Measurements from ENCODE around the gene CACNA1A.

Gene CACNA1A

DNA sequence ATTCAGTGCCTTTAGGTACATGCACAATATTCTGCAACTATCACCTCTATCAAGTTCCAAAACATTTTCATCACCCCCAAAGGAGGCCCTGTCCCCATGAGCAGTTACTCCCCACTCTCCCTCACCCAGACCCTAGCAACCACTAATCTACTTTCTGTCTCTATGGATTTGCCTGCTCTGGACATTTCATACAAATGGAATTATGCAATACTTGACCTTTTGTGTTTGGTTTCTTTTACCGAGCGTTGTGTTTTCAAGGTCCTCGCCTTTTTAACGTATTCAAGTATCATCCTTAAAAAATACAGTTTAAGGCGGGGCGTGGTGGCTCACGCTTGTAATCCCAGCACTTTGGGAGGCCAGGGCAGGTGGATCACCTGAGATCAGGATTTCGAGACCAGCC, 196.4 kb downstream of the CACNA1A start:
- DNase-seq (ENCODE audit: low read depth), result no peak

DNA sequence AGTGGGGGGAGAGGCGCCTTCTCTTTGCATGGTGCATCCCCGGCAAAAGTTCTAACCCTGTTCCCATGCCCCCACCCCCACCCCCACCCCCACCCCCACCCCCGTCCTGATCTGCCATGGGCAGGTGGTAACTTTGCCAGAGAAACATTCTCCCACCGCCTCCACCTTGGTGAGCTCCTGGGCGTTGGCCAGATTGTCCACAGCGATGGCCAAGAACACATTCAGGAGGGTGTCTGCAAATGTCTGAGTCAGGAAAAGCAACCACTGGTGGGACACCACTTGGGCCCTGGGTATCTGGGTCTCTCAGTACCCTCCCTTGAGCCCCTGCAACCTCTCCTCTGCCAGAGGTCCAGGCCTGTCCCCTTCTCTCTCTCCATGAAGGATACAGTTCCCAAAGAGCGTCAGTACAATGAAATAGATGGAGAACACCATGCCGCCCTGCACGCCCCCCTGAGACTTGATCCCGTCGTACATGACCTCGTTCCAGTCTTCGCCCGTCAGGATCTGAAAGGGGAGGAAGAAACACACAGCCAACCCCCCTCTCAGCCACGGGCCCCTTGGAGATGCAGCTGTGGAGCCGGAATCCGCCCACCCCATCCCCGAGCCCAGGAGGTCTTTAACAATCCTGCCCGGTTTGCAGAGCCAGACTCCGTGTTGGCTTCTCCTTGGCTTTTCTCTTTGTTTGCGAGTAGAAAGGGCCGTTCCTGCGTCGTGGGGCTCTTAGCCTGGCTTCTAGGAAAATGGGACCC, 202.7 kb downstream of the CACNA1A start:
- DNase-seq (ENCODE audit: low read depth), result no peak

DNA sequence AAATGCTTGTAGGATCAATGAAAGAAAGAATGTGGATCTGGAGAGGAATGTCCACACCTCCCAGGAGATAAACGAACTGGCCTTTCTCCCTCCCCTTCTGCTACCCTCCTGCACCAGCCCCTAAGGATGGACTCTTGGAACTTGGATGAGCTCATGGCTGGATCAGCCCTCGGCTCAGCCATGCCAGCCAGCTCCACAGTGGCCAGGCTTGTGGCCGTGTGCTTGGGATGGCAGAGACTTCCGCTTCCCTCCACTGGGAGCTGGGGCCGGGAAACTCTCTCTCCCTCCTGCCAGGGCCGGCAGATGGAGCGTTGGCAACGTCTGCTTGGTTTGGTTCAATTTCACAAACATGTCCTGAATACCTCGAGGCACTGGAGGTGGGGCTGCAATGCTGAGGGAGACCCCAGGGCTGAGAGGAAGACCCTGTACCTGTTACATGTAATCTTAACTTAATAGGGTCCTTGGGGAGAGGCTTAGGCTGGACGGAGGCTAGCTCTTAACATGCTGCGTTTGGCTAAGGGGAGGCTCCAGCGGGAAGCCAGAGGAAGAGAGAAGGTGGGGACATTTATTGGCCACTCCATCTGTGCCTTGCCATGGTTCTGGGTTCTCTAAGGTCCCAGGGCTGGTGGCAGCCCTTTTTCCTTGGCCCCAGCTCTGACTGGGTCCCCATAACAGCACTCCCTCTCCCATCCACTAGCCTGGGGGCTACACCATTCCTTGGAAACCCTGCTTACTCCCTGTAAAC, 203.6 kb downstream of the CACNA1A start:
- no peak for DNase-seq (ENCODE audit: low read depth)

DNA sequence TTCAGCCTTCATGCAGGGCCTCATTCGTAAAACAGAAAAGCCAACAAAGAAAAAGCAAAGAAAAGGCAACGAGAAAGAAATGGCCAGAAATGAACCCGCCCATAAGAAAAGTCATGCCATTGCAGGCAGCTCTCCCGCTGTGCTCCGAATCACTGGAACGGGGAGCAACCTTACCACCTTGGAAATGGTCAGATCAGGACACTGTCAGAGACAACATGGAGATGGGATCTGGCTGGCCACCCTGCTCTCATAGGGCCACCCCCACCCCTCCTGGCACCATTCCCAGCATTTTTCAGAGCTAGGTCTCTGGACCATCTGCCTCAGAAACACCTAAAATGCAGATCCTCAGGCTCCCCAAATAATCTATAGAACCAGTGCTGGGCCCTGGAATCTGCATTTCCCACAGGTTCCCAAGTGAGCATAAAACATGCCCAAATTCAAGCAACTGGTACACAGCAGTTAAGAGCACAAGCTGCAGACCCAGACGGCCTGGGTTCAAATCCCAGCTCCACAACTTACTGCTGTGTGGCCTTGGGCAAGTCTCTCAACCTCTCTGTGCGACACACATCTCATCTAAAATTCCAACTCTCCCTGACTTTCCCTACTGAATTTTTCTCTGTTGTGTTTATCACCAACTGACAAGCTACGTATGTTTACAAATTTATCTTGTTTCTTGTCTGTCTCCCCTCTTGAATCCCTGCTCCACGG, 204.5 kb downstream of the CACNA1A start:
- DNase-seq (ENCODE audit: low read depth), result no peak

DNA sequence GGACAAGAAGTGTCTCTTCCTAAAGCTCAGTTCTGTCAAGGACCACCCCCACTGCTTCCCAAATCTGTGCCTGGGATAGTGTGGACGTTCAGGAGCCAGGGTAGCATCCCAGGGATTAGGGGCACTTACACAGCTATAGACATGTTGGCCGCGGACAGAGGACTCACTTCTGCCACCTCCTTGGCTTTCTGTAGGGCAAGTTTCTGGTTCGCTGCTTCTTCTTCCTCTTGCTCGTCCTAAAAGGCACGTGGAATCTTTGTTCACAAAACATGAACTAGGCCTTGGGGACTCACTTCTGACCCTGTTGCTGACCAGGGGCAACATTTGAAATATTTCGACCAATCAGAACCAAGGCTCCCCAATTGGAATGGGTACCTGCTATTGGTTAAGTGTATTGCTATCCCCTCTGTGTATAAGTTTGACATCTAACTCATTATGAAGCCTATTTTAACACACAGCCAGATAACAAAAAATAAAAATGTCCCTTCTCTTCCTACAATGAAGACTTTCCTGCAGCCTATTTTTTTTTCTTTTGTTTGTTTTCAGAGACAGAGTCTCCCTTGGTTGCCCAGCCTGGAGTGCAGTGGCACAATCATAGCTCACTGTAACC, 205.8 kb downstream of the CACNA1A start:
- no peak for DNase-seq (ENCODE audit: low read depth)

DNA sequence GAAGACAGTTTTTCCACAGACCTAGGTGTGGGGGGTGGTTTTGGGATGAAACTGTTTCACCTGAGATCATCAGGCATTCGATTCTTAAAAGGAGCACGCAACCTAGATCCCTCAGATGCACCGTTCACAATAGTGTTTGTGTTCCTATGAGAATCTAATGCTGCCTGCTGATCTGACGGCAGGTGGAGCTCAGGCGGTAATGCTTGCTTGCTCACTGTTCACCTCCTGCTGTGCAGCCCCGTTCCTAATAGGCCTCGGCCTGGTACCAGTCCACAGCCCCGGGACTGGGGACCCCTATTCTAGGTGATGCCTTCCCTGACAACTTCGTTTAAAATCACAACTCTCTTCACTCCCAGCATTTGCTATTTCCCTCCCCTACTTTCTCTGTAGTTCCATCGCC, 206.4 kb downstream of the CACNA1A start:
- DNase-seq (ENCODE audit: low read depth), result no peak

DNA sequence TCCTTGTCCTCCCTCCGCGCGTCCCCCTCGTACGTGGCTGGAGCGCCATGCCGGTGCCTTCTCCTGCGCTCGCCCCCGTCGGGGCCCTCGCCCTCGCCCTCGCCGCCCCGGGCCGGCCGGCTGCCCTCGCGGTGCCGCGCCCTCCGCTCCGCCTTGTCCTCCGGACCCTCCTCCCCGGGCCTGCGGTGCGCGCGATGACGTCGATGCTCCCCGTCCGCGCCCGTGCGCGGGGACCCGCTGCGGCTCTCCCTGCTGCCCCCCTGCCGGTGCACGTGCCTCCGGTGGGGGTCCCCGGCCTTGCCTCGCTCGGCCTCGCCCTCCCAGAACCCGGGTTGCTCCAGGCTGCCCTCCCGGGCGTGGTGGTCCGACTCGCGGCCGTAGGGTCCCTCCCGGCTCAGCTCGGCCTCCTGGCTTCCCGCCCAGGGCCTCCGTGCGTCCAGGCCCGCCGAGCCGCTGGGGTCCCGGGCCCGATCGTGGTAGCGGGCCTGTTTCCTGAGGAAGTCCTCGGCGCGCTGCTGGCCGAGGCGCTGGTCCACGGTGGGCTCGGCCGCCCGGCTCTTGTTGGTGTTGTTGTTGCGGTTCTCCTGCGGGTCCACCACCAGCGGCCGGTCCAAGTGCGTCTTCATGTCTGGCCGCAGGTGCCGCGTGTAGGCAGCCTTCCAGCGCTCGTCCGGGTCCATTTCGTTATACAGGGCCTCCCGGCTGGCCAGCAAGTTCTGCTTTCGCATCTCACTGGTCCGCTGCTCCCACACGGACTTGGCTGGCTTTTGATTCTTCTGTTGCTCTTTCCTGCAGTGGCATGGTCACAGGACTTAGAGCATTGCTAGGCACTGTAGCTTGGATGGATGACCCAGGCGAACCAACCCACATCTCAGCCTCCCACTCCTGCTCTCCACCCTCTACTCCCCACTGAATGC, 207.5 kb downstream of the CACNA1A start:
- no peak for DNase-seq (ENCODE audit: low read depth)

DNA sequence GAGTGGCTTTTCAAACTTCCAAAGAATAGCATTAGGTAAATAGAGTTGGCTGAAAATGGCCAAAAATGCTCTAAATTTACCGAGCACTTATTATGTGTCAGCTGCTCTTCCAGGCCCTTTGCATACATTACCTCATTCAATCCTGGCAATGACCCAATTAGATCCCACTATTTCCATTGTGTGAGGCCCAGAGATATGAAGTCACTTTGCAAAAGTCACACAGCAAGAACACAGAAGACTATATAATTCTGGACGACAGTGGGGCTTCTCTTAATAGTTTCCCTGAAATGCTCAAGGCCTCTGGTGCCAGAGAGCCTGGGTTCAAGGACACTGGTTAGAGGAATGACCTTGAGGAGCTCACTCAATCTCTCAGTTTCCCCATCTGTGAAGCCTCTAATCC, 209.3 kb downstream of the CACNA1A start:
- DNase-seq (ENCODE audit: low read depth), result no peak

DNA sequence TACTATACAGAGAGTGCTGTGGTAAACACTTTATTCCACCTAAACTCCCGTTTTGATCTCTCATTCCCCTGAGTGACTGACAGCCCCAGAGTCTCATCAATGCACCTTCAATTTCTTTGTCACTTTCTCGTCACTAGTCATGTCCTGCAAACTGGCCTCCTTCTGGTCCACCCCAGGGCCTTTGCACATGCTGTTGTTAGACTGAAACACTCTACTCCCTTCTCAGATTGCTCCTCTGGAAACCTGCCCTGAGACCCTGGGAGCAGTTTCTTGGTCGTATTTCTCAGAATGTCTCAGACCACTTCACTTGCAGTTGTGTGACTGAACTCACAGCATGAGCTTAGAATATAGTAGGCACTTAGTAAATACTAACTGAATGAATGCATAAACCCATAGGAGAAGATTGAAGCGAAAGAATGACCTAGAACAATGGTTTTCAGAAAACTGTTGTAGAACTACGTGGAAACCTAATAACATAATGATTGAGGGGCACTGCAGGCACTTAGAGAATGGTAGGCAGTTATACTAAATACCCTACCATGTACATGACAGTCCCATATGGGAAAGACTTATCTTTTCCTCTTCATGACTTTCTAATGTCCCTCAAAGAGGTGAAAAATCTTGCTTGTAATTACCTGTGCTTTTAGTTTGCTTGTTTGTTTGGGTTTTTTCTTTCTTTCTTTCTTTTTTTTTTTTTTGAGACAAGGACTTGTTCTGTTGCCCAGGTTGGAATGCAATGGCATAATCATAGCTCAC, 211.3 kb downstream of the CACNA1A start:
- no peak for DNase-seq (ENCODE audit: low read depth)

DNA sequence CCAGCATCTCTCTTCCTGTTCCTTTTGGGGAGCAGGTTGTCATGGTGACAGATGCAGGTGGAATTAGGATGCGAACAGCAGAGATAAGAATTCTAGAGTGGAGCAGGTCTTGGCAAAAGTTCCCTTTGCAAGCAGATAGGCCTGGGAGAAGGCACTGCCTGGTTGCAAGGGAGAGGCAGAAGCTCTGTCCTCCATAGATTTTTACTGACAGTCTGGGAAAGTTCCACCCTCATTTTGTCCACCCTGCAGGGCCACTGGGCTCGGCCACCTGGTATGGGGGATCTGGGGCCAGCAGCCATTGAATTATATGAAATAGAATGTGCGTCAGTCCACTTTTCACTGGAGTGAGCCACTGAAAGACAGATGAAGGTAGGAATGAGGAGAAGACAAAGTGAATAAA, 214.4 kb downstream of the CACNA1A start:
- no peak for DNase-seq (ENCODE audit: low read depth)

DNA sequence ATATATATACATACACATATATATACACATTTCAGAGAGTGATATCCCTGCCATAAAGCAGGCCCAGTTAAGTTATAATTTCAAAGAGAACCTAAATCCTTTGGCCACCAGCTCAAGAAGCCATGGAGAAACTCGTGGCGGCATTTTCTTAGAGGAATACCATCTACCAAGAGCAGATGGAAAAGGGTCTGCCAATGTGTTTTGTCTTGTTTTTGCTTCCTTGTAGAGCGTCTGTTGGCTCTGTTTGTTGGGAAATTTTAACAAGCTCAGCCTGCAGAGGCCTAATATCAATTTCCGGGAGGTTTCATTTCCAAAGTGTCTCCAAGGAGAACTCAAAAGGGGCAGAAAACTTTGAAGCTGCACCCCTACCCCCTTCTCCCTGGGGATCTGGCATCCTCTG, 215.5 kb downstream of the CACNA1A start:
- DNase-seq (ENCODE audit: low read depth), result no peak

DNA sequence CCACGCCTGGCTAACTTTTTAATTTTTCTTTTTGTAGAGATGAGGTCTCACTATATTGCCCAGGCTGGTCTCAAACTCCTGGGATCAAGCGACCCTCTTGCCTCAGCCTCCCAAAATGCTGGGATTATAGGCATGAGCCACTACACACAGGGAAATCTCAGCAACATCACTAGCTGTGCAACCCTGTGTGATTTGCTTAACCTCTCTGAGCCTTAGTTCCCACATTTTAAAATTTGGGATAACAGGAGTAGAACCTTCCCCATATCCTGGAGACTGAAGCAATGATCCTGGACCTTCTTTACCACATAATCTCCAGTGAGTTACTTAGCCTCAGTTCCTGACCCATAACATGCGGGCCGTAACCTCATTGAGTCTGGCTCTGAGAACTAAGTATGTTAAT, 217.0 kb downstream of the CACNA1A start:
- no peak for DNase-seq (ENCODE audit: low read depth)

DNA sequence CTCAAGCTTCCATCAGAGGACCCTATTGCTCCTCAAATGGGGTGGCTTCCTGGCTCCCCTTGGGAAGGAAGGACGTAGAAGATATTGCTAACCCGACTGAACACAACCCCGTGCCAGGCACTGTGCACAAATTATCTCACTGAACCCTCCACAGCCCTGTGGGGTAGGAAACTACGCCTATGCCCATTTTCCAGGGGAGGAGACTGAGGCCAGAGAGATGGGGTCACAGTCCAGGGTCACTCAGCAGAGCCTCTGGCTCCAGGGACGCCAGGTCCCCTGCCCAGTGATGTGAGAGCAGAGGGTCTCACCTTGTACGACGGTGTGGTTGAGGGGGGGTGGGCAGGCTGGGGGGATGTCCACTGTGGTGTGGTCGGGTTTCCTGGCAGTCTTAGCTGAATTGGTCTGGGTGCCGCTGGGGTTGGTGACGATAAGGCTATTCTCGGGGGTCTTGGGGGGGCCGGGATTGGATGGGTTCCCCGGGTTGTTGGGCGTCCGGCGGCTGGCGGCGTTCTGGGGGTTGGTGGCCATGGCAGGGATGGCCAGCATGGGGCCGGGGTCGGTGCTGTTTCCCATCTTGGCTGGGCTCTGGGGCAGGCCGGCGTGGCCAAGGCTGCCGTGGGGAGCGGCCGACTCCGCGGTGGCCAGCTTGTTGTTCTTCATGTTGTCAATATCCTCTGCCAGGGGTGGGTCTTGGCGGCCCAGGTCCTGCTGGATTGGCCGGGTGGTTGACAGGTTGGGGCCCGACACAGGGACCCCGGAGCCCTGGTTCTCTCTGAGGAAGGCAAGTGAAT, 219.9 kb downstream of the CACNA1A start:
- DNase-seq (ENCODE audit: low read depth), result no peak

DNA sequence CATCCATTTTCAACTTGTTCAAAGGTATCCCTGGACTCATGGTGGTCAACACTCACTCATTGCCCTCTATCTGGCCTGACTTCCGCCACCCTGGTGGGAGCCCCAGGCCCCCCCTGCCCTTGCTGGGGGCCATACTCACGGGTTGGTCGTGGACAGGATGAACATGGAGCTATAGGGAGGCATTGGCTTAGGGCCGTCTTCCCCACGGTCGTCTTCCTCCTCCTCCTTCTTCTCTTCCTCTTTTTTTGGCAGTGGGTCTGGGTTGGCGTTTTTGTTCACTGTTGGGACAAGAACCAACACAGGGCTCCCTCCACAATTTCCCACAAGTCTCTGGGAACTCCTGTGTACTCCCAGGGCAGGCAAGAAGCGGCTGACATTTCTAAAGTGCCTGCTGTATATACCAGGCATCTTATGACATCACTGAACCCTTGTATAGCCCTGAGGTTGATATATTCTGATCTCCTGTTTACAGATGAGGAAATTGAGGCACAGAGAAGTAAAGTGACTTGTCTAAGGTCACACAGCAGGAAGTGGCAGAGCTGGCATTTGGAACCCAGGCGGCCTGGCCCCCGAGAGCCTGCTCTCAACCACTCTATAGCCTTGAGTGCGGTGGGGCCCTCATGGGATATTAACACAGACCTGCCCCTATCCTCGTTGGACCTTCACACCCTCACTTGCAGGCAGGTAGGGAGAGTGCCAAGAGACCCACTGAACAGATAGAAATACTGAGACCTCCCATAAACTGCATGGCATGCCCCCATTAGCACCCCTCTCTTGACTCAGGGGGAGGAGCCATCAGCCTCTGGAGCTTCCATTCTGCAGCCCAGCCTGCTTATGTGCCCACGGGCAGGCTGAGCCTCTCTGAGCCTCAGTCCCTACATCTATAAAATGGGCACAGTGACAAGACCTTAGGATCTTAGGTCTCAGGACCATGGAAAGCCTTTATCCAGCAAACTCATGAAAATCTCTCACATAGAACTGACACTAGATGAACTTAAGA, 221.1 kb downstream of the CACNA1A start:
- no peak for DNase-seq (ENCODE audit: low read depth)

DNA sequence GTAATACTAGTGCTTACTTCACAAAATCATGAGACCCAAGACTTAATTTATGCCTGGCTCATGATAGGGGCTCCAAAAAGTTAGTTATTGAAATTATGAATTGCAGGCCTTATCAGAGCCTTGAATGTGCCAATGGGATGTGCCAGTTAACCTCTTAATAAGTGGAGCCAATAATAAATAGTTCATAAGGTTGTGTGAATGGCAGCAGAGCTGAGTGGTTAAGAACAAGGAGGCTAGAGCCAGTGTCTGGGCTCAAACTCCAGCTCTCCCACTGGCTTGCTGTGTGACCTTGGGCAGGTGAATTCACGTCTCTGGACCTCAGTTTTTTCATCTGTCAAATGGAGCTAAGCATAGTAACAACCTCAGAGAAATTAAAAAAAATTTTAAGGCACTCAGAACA, 222.4 kb downstream of the CACNA1A start:
- no peak for DNase-seq (ENCODE audit: low read depth)

DNA sequence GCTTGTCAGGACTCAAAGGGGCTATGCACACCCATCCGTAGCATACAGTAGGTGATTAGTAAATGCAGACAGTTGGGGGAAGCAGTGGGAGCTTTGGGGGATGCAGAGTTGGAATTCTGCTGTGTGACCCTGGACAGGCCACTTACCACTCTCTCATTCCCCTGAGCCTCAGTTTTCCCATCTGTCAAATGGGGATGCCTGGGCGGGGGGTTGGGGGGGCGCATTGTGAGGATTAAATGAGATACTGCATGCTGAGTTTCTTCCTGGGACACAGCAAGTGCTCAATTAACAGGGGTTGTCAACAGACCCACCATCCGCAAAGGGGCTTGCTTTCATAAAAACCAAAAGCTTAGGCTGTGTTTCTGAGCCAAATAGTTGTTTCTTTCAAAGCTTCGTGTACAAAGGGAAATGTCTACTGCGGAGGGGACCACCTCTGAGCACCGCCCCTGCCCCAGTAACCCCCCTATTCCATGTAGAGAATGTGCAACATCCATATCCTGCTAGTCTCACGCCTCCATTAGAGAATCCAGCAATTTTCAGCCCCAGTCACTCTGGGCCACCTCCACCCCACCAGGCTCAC, 223.7 kb downstream of the CACNA1A start:
- DNase-seq (ENCODE audit: low read depth), result no peak

DNA sequence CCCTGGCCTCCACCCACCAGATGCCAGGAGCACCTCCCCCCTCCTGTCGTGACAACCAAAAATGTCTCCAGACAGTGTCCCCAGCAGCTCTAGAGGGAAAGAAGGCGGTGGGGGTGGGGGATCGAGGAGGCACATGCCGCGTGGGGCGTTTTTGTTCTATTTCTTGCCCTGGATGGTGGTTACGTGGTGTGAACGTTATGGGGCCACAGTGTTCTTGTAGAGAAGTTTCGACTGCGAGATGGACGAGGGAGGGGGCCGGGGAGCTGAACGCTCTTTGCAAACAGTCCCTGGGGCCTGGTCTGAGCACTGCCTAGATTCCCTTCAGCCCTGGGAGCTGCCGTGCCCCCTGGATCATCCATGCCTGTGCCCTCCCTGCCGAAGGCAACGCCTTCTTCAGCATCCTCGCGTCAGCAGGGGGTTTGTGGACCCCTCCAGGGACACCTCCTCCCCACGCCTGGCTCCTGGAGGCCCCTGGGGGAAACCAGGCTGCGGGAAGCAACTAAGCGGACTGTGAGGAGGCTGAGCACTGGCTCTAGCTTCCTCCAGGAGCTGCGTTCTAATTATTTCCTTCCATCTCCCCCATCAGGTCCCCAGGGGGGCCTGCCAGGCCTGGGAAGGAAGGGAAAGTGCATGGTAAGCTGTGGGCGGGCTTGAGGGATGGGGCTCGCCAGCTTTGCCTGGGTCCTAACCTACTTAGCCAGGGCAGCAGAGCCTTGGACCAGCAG, 224.6 kb downstream of the CACNA1A start:
- no peak for DNase-seq (ENCODE audit: low read depth)
